ENCODE results near the gene TBC1D7.
"Not testable (repeated sequence)": the region's sequence is repeated elsewhere in the genome, so short reads cannot be mapped to it uniquely, and the experiment has no call there.

The TBC1D7 gene

DNA sequence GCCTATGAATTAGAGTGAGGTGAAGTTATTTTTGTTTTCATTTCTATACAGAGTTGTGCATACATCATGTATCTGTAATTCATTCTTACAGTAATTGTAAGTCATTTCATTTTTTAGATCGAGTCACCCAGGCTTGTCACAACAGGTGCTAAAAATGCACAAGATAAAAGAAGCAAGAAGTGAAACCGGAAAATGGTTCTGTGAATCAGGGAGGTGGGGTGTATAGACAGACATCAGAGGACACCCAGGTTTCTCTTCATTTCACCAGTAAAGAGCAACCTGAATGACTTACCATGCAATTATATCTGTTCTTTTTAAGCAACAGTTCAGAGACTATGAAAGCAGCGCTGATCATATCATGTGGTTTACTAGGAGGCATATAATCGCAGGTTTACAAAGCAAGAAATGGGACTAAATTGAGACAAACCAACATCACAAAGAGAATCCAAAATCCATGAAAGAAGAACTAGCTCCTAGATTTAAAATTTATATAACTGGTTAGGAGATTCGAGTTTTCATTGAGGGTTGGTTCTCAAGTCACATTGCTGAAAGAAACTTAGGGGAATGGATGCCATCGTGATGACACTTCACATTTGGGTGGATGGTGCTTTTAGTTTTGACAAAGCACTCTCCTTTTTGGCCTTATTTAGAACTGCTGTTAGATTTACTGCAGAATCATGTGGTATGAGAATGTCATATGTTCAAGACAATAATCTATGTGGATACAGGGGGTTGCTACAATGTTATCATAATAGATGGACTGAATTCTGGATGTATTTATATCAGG, 27.9 kb upstream of the TBC1D7 start:
- no peak for DNase-seq (ENCODE audit: low read depth)

DNA sequence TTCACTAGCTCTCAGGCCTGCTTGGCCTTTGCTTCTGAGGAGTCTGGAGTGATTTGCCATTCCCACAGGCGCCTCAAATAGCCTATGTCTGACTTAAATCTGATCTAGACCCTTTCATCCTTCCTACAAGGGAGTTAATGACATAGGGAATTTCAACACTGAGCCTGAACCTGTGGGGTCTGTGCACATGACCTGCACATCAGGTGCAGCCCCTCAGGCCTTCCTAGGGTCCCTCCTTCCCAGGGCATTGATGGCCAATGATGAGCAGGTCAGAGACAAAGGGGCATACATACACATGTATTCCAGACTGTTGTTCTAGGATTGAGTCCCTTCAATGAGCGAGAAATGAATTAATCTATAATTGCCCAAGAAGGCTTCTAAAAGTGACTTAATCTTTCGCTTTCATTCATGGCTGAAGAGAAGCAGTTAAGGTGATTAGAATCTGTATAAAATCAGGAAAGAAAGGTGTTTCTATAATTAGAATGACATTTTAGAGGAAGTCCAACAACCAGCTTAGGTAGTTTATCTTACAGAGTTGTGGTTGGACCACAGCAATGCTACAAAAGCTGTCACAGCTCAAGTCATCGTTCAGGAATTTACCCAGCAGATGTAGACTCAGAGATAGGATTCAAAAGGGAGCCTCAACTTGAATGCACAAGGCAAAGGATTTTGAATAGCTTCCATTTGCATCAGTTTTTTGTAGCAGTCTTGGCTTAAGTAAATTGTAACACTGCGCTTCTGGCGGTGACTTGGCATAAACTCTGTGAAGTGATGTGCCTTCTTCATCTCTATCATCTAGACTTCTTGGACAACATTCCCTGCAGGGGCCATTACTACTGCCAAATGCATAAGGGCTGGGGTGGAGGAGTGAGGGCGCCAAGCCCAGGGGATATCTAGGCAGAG, 27.0 kb upstream of the TBC1D7 start:
- DNase-seq (ENCODE audit: low read depth), result peak; percentile 93

DNA sequence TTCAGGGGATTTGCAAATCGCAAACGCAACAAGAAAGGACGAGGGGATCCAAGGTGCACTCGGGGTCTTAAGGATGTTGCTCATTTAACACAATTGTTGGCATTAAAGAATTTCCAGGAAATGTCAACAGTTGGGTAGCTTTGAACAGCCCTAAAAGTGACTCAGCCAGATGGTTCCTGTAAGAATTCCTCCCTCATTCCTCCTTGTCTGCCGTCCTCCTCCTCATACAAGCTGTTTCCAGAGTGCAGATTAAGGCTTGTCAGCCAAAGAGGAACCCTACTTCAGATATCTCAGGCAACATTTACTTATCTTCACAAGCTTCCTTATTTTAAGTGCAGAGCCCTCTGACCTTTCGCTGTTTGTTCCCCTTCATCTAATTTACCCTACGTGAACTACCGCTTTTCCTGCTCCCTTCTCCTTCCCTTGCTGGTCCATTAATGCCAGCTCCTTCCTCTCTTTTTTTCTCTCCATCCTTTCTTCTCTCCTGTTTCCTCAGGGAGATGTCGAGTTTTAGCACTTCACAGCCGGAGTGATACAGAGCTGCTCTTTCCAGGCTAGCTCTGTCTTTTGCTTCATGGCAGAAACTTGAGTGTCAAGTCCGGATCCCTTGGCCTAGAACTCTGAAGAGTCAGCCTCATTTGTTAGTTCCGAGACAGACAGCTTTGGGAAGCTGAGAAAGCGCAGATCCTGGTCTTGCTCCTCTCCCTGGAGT, 26.1 kb upstream of the TBC1D7 start:
- peak; percentile 73 for DNase-seq (ENCODE audit: low read depth)

DNA sequence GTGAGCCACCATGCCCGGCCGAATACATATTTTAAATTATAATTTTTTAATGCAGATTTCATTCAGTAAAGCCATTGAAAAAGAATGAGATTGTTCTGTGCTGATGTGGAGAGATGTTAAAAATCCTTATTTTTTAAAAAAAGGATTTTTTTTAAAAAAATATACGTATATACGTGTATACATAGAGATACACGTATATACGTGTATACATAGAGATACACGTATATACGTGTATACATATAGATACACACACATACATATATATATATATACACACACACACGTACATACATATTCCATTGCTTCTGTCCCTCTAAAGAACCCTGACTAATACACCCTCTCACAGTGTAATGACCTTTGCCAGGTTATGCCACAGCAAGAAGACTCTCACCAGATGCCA, 23.8 kb upstream of the TBC1D7 start:
- DNase-seq (ENCODE audit: low read depth), result no peak

DNA sequence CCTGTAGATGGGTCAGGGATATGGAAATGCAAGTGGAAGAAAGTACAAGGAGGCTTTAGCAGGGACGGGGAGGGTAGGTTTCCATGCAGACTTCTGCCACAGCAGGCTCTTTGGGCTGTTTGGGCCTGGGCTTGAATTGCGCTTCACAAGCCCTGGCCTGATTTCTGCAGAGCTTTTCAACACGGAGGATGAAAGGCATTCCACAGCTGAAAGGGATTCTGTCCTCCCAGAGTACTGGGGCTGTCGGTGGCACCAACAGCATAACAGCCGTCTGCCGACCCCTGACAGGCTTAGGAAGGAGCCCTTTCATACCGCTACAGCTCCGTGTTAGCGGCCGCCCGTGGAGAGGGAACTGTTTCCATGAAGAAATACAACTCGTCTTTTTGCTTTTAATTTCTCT, 22.9 kb upstream of the TBC1D7 start:
- DNase-seq (ENCODE audit: low read depth), result no peak

DNA sequence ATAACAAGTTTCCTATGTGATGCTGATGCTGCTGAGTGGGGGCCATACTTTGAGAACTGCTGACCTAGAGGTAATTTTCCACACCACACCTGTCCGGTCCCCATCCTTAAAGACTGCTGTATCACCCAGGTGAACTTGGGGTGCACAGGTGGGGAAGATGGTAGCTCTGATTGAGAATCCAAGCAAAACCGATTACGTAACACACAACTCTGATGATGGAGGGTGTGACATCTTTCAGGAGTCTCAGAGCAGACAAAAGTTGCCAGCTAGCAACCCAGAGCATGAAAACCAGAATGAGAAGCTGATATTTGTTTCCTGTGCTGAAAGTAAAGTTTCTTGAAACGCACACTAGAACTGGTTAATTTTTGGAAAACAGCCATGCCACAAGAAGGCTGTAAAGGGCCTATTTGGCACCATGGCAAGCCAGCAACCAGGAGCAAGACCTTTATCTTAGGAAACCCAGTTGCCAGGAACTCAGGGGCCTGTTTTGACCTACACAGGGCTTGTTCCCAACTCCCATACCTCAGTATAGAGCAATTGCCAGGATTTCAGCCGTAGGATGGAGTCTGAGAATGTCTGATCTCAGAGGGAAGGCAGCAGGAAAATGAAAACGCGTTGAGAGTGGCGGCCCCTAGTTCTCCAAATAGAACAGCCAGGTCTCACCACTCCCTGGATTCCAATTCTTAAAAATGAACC, 21.6 kb upstream of the TBC1D7 start:
- no peak for DNase-seq (ENCODE audit: low read depth)

DNA sequence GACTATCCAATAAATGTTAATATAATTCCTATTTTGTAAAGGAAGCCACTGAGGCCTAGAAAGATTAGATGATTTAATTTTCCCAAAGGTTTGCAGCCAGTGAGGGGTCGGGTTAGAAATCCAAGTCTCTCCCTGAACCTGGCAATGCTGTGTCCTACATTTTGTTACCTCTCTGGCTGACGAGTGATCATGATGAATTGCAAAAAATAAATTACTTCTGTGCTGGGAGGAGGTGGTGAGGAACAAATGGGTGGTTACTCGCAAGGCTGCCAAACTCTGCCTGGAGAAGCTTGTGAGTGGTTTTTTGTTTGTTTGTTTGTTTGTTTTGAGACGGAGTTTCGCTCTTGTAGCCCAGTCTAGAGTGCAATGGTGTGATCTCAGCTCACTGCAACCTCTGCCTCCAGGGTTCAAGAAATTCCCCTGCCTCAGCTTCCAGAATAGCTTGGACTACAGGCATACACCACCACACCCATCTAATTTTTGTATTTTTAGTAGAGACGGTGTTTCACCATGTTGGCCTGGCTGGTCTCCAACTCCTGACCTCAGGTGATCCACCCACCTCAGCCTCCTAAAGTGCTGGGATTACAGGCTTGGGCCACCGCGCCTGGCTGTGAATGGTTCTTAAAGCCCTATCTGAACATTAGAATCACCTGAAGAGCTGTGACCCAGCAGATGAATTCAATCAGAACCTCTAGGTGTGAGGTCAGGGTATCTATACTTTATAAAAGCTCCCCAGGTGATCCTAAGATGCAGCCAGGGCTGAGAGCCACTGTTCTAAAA, 20.2 kb upstream of the TBC1D7 start:
- DNase-seq (ENCODE audit: low read depth), result no peak

DNA sequence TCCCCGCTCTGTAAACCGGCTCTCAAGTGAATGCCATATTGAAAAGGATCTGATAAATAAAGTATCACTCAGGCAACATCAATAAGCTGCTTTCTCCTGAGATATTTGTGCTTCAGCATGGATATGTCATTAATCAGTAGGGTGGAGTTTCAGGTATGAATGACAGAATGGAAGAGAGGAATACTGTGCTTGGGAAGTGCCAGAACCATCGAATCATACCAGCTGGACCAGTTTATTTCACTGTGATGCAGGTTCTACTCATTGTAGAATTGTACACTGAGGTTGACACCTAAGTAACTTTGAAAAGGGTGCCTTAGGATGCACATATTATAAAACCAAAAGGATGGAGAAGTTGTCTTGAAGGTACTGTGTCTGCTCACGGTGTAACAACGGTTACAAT, 17.9 kb upstream of the TBC1D7 start:
- DNase-seq (ENCODE audit: low read depth), result no peak

DNA sequence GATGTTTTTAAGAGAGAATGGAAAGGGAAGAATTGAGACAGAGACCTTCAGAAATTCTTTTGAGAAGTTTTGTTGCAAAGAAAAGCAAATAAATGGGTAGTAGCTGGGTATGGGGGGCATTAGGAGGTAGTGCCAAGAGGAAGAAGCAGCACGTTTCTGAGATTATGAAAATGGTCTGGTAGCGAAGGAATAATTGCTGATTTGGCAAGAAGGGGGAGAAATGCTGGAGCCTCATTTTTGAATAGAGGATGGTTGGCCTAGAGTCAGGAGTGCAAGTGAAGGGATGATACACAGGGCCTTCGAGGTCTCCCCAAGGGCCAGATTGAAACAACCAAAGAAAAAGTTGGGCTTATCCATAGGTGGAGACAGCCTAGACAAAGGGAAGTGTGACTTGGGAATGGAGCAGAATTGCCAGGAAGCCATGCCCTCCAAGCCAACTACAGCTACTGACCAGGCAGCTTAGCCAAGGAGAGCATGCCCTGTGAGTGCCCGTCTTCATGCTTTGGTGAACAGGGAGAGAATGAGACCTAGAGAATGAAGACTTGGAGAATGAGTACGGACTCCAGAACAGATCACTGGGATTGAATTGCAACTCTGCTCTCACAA, 14.2 kb upstream of the TBC1D7 start:
- no peak for DNase-seq (ENCODE audit: low read depth)

DNA sequence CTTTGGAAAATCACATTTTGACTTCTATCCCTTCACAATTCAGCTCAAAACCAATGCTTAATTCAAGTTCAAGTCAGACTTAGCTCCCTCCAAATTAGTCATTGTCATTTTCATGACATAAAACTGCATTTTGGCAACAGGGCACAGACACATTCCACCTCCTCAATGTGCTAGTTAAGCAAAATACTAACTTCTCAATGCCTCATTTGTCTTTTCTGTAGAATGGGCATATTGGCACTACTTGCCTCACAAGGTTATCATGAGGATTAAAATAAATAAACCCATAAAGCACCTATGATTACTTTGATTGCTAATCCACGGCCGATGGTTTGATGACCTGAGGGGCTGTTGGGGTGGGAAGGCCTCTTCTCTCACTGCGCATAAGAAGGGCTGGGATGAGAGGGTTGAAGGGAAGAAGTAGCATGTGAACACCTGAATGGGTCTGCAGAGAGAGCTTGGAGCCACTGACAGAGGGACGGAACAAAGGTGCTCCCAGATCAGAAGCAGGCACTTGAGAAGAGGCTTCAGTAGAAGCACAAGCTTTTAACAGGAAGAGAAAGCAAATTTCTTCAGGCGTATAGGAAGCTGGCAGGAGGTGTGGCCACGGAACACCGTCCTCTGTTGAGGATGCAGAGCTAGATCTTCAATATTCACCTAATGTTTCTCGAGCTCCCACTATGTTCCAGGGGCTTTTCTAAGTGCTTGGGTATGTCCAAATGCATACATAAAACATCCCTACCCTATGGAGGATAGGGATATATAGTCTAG, 11.7 kb upstream of the TBC1D7 start:
- DNase-seq (ENCODE audit: low read depth), result no peak

DNA sequence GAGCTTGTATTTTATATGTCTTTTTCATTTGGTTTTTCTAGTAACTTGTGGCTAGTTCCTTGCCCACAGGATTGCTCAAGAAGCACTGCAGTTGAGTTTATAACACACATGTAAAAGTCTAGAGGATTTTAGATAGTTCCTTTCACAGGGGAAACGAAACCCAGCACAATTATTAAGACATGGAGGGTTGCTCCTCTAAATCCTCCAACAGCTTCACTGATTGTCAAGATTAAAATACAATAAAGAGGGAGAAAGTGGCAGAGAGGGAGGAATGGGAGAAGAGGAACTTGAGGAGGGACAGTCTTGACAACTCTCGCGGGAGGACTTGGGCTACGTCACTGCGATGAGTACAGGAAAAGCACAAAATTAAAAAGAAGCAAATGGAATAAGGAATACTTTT, 9.7 kb upstream of the TBC1D7 start:
- DNase-seq (ENCODE audit: low read depth), result no peak

DNA sequence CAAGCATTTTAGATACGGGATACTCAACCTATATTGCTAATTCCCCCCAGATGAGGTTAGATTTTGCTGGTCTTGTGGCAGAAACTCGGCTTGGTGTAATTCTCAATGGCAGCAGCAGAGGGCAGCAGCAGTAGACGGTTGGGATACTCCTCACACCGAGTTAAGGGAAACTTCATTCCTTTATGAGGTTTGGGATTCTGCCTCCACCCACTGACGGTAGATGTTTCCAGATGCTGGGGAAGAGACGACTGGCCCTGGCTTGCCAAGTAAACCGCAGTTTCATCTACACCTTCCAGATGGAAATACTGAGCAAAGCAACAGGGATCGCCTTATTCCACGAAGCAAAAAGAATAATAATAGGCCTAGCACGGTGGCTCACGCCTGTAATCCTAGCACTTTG, 8.2 kb upstream of the TBC1D7 start:
- DNase-seq (ENCODE audit: low read depth), result peak; percentile 66

DNA sequence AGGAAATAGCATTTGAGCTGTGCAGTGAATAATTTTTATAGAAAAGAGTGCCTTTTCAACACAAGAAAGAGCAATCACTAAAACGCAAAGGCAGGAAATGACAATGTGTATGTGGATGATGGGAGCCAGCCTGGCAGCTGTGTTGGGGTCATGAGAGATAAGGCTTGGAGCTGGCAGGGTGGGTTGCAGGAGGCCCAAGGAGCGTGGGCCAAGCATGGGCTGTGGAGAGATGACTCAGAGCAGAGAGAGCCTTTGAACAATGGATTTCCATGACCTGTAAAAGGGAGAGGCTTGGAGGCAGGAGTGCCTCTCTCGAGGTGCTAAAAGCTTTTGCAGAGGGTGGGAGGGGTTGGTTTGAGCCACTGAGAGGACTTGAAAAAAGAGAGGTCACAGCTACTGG, 6.6 kb upstream of the TBC1D7 start:
- no peak for DNase-seq (ENCODE audit: low read depth)

DNA sequence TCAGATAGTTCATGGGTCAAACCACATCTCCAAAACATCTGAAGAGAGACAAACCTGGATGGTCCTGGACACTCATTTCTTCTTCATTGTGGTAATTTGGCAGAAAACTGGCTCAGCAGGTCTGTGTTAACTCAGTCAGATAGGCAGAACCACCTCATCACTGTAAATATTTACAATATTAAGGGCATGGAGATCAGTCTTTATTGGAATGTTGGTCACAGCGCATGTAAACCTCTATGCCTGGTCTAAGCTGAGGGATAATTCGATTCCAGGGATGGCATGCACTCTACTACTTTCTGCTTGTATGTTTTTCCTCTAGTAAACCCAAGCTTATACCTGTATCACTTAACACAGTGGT, 4.0 kb upstream of the TBC1D7 start:
- no peak for DNase-seq (ENCODE audit: low read depth)

DNA sequence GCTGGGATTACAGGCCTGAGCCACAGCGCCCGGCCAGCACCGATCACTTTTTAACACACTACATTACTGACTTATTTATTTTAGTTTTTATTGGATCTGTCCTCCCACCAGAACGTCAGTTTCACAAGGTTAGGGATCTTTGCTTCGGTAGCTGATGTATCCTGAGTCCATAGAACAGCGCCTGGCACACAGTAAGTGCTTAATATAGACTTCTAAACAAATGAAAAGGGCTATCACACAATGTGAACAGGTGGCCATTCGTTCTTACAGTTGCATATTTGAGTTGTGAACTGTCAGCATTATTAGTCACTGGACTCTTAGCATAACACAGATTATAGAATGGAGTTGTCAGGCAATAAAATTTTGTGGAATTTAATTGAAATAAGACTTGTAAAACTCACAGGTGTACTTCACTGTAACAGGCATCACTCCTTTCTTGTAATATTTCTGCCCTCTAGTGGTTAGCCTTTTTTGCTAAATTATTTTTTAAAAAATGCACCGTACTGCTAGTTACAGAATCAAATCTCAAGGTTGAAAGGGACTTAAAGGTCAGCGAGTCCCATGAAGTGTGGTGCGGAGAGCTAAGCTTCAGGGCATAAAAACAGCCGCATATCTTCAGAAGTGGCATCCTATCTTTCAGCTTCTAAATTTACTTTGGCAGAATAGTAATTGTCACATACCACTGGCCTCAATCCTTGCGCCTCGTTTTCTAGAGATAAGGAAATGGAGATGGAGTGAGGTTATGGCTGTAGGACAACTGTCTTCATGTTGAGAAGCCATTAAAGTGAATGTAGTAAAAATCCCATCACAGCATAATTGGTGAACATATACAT, 3.4 kb upstream of the TBC1D7 start:
- peak; percentile 4 for DNase-seq (ENCODE audit: low read depth)

DNA sequence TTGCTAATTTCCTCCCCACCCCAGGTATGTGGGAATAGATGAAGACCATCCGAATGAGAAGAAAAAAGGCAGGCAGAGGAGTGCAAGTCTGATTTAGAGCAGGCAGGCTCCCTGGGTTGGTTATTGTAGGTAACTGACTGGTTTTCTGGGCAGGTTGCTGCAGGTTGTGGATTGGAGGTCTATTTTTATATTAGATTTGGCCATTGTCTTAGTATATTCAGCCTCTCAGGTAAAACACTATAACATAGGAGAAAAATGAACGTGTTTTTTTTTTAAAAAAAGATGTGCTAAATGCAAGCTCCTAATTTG, 492 bp upstream of the TBC1D7 start:
- no peak for DNase-seq (ENCODE audit: low read depth)

DNA sequence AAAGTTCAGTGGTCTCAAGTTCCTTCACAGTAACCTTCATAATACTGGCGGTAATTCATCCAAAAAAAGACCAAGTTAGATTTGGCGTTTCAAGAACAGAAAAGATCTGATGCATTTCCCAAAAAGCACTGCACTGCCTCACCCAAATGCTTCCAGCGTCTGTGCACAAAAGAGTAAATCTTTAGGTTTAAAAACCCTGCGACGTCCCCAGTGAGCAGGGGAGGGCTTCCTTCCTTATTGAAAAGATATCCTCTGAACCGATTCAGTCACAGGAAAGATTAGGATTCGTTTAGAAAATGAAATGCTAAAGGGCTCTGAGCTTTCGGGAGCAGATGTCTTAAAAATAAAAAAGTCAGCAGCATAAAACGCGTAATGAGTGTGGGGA, 654 bp downstream of the TBC1D7 start:
- DNase-seq (ENCODE audit: low read depth), result no peak

DNA sequence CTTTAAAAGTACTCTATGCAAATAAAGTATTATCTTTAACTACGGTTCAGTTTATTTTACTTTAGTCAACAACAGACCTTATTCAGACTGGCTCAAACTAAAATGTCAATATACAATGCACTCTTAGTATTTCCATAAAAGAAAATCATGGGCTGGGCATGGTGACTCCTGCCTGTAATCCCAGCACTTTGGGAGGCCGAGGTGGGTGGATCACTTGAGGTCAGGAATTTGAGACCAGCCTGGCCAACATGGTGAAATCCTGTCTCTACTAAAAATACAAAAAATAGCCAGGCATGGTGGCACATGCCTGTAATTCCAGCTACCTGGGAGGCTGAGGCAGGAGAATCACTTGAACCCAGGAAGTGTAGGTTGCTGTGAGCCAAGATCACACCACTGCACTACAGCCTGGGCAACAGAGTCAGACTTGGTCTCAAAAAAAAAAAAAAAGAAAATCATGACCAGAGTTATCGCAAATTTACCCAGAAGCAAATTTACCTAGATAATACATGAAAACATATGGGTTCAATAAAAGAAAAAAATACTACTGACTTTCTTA, 2.2 kb downstream of the TBC1D7 start:
- DNase-seq (ENCODE audit: low read depth), result not testable (repeated sequence)

DNA sequence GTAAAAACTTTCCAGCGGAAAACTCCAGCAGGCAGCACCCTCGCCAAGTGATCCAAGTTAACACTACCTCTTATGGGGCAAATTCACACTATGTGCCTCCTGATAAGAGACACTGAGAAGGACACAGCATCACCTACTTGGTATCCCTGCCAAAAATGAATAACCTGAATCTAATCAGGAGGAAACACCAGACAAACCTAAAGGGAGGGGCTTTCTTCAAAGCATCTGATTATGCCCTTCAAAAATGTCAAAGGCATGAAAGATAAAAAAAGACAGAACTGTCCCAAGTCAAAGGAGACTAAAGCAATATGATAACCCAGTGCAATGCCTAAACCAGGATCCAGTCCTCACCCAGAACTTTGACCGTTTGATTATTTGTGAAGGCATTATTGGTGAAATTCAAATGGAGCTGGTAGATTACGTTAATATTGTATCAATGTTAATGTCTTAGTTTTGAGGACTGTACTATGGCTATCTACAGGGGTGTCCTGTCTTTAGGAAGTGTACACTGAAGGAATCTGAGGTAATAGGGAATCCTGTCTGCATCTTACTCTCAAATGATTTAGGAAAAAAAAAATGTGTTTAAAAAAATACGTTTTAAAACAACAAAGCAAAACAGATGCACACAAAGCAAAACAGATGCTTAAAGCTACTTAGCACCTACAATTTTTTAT, 8.3 kb downstream of the TBC1D7 start:
- DNase-seq (ENCODE audit: low read depth), result no peak

Data from HS-27A (cell line).